HCT116 (cell line): ENCODE data around the gene NEDD4L. TPM values are rescaled to one million over a fixed set of nuclear protein-coding genes. Genes with fewer than 3 reads are reported as not detected.

ENCODE experiments used
- ATAC-seq: fragments of 200-7000 bp; cut with Tn5 transposase; 2 replicates; pipeline ENCODE4 v1.9.1; 2020; ENCODE audit warnings: mild to moderate bottlenecking, moderate library complexity
- BruUV-seq: library from RNA; stranded (reverse); fragments of 400-500 nt; replicated peaks from 2 replicates; lab custom pipeline; 2021; lab: Mats Ljungman, UMichigan
- CTCF ChIA-PET: fragments of 300-600 bp; sonication (Branson Sonifier 250); formaldehyde crosslinking; loops from one replicate; lab custom pipeline; 2021; ENCODE audit warnings: antibody characterized with exemption; lab: Charles Lee
- POLR2A ChIA-PET: fragments of 300-600, 350-600 bp; sonication (Branson Sonifier 250); formaldehyde crosslinking; loops from one replicate; lab custom pipeline; 2021; ENCODE audit warnings: antibody characterized with exemption; lab: Charles Lee
- RAD21 ChIA-PET, 2 experiments: fragments of 300-600 bp; sonication (Branson Sonifier 250); formaldehyde crosslinking; loops; one replicate each; lab custom pipeline; 2023; ENCODE audit warnings: low total read pairs in 2 of 2; ENCODE audit not compliant: uncharacterized antibody in 2 of 2, unreplicated experiment in 2 of 2, low non-redundant PET in 1 of 2; lab: Charles Lee
- DNase-seq: peaks from one replicate; pipeline ENCODE4 v3.0.0-alpha.2; 2010; ENCODE audit warnings: low read depth, low spot score
- H2AFZ ChIP-seq: fragments of 200-600 bp; shearing (Covaris generic), sonication (generic); 2 replicates; pipeline ENCODE4 v1.6.1; 2017; ENCODE audit warnings: low read depth, mixed run types, mixed read lengths, antibody characterized with exemption, low read length; ENCODE audit not compliant: poor library complexity, severe bottlenecking
- H3K27ac ChIP-seq: 2 replicates; pipeline ENCODE4 v1.5.1; 2012; ENCODE audit warnings: low read depth, low read length
- H3K27me3 ChIP-seq: fragments of 200-600 bp; sonication (generic); 2 replicates; pipeline ENCODE4 v1.6.1; 2016; ENCODE audit warnings: mixed run types, low read length, mixed read lengths; ENCODE audit not compliant: insufficient read depth
- H3K36me3 ChIP-seq, 2 experiments: fragments of 200-500 bp in 1 of 2; fragments of 200-600 bp in 1 of 2; sonication (Bioruptor generic) in 1 of 2; sonication (generic) in 1 of 2; 2 replicates each; pipeline versions ENCODE4 v1.5.1 to v1.6.1; 2014 to 2016; ENCODE audit warnings: low read length in 2 of 2, inconsistent platforms in 1 of 2, mixed read lengths in 1 of 2, mixed run types in 1 of 2; ENCODE audit not compliant: insufficient read depth in 2 of 2, control insufficient read depth in 1 of 2
- H3K4me1 ChIP-seq, 2 experiments: fragments of 200-600 bp in 1 of 2; sonication (generic) in 1 of 2; 2 replicates each; pipeline versions ENCODE4 v1.5.1 to v1.6.1; 2012 to 2017; ENCODE audit warnings: low read length in 2 of 2, inconsistent platforms in 1 of 2, mild to moderate bottlenecking in 1 of 2, mixed read lengths in 1 of 2, mixed run types in 1 of 2, moderate library complexity in 1 of 2; ENCODE audit not compliant: insufficient read depth in 2 of 2, control insufficient read depth in 1 of 2
- H3K4me2 ChIP-seq: fragments of 200-600 bp; sonication (generic); 2 replicates; pipeline ENCODE4 v1.6.1; 2017; ENCODE audit warnings: mixed run types, low read length, mixed read lengths
- H3K4me3 ChIP-seq, 2 experiments: fragments of 200-600 bp in 1 of 2; sonication (generic) in 1 of 2; replicated peaks in 1 of 2; 2 replicates each; pipeline ENCODE4 v1.5.1; 2011 to 2016; ENCODE audit warnings: low read length in 2 of 2, control low read depth in 1 of 2, low read depth in 1 of 2, mild to moderate bottlenecking in 1 of 2, mixed read lengths in 1 of 2, mixed run types in 1 of 2
- H3K79me2 ChIP-seq: fragments of 200-600 bp; sonication (generic); 2 replicates; pipeline ENCODE4 v1.6.1; 2017; ENCODE audit warnings: mild to moderate bottlenecking, mixed run types, low read length, moderate library complexity, mixed read lengths; ENCODE audit not compliant: insufficient read depth
- H3K9ac ChIP-seq: fragments of 200-600 bp; sonication (generic); 2 replicates; pipeline ENCODE4 v1.6.1; 2016; ENCODE audit warnings: low read length, mixed read lengths
- H3K9me2 ChIP-seq: fragments of 200-600 bp; sonication (generic), shearing (Covaris generic); 2 replicates; pipeline ENCODE4 v1.6.1; 2017; ENCODE audit warnings: mixed run types, mild to moderate bottlenecking, moderate library complexity; ENCODE audit not compliant: insufficient read depth
- H3K9me3 ChIP-seq, 2 experiments: fragments of 200-500 bp in 1 of 2; fragments of 200-600 bp in 1 of 2; sonication (Bioruptor generic) in 1 of 2; sonication (generic) in 1 of 2; 2 replicates each; pipeline ENCODE4 v1.6.1; 2014 to 2017; ENCODE audit warnings: low read length in 2 of 2, mixed read lengths in 2 of 2, inconsistent platforms in 1 of 2, low read depth in 1 of 2, mild to moderate bottlenecking in 1 of 2, mixed run types in 1 of 2, moderate library complexity in 1 of 2; ENCODE audit not compliant: control insufficient read depth in 1 of 2, insufficient read depth in 1 of 2
- H4K20me1 ChIP-seq: fragments of 200-600 bp; sonication (generic), shearing (Covaris generic); 2 replicates; pipeline ENCODE4 v1.6.1; 2017; ENCODE audit warnings: mixed run types, mild to moderate bottlenecking, moderate library complexity; ENCODE audit not compliant: insufficient read depth
- CBX3 ChIP-seq: IDR thresholded peaks from 2 replicates; pipeline ENCODE4 v1.6.1; 2012; ENCODE audit warnings: low read depth
- ELF1 ChIP-seq: IDR thresholded peaks from 2 replicates; pipeline ENCODE4 v1.6.1; 2012; ENCODE audit warnings: low read depth, borderline replicate concordance
- EZH2 ChIP-seq: fragments of 200-600 bp; sonication (generic); IDR thresholded peaks from 2 replicates; pipeline ENCODE4 v1.6.1; 2017; ENCODE audit warnings: antibody characterized with exemption, mixed run types
- EZH2phosphoT487 ChIP-seq: fragments of 200-600 bp; IDR thresholded peaks from 2 replicates; pipeline ENCODE4 v1.6.1; 2018; ENCODE audit warnings: antibody characterized with exemption, borderline replicate concordance
- POLR2A ChIP-seq: IDR thresholded peaks from 2 replicates; pipeline ENCODE4 v1.7.0; 2011; ENCODE audit warnings: borderline replicate concordance; ENCODE audit not compliant: insufficient read depth, insufficient read length; ENCODE audit errors: extremely low read depth
- SIN3A ChIP-seq: IDR thresholded peaks from 2 replicates; pipeline ENCODE4 v1.6.1; 2012; ENCODE audit warnings: low read depth
- SP1 ChIP-seq: IDR thresholded peaks from 2 replicates; pipeline ENCODE4 v1.6.1; 2012; ENCODE audit warnings: low read depth
- SRF ChIP-seq: IDR thresholded peaks from 2 replicates; pipeline ENCODE4 v1.6.1; 2012; ENCODE audit warnings: low read depth
- TCF7L2 ChIP-seq: IDR thresholded peaks from 2 replicates; pipeline ENCODE4 v1.7.0; 2011; ENCODE audit warnings: borderline replicate concordance, inconsistent platforms; ENCODE audit not compliant: insufficient read depth, insufficient read length; ENCODE audit errors: extremely low read depth
- ZFX ChIP-seq: fragments of 450-650 bp; IDR thresholded peaks from 2 replicates; pipeline ENCODE4 v1.6.1; 2017
- intact Hi-C: fragments of 100-400 bp; cut with micrococcal nuclease; formaldehyde crosslinking; loops from 2 replicates; pipeline ENCODE4 v1.10.0; 2022
- total RNA-seq: library from RNA; stranded (reverse); gene quantifications from one replicate; pipeline ENCODE4 v1.2.1, GENCODE V29; 2021; ENCODE audit not compliant: unreplicated experiment
- TF ChIP-seq, protein P1 (sequence below): IDR thresholded peaks from 2 replicates; pipeline ENCODE4 v1.6.1; 2011; ENCODE audit warnings: mild to moderate bottlenecking, low read length, moderate library complexity; ENCODE audit not compliant: insufficient replicate concordance; ENCODE audit errors: extremely low read depth

NEDD4L gene
- total RNA-seq, 1 experiment from 2014 or later: 41.5 TPM

GRCh38 chr18:58239879-58240278 is 195.9 kb downstream of the NEDD4L start:
- POLR2A ChIA-PET: no interaction called here
- no peak for ATAC-seq
- no peaks in the 10 kb centered on the region for H3K36me3 ChIP-seq
- H3K4me3 ChIP-seq: no peak overlapping the region
- H2AFZ ChIP-seq: no peak overlapping the region
- H3K9me2 ChIP-seq: no peaks in the 10 kb centered on the region
- RAD21 ChIA-PET: no interaction called here
- no peaks in the 10 kb centered on the region for H3K9me3 ChIP-seq
- no peak overlapping the region for H3K9ac ChIP-seq
- CTCF ChIA-PET: no interaction called here
- no peak for TF ChIP-seq ELF1
- no peak for TF ChIP-seq ZFX
- TF ChIP-seq TCF7L2: no peak
- no peak for TF ChIP-seq SIN3A
- TF ChIP-seq POLR2A: no peak
- H3K4me2 ChIP-seq: no peak overlapping the region
- no peak overlapping the region for H3K27ac ChIP-seq
- H3K27me3 ChIP-seq: no peaks in the 10 kb centered on the region
- 0 out of 2 replicates have a peak, but pooled peaks cover 3% of the 10 kb centered on the region for H3K79me2 ChIP-seq
- H3K4me1 ChIP-seq: peaks cover 2 to 7% of the 10 kb centered on the region in 2 experiments; a peak in 2 of 4 replicates
- intact Hi-C loops: no loop called here
- no TSS peak for BruUV-seq
- DNase-seq: no peak
- H4K20me1 ChIP-seq: no peaks in the 10 kb centered on the region; the same call in 1 of the 2 replicates

GRCh38 chr18:58241026-58241679 is 197.1 kb downstream of the NEDD4L start:
- Histone ChIP-seq H3K27me3 (no peaks in the 10 kb centered on the region), H3K9ac (no peak overlapping the region), H3K9me3 (no peaks in the 10 kb centered on the region), H3K4me2 (no peak overlapping the region), H3K9me2 (no peaks in the 10 kb centered on the region), H2AFZ (no peak overlapping the region), H3K4me3 (no peak overlapping the region), H3K79me2 (no peaks in the 10 kb centered on the region), H3K4me1 (peaks cover 0 to 2% of the 10 kb centered on the region in 2 experiments; a peak in 1 of 4 replicates), H4K20me1 (no peaks in the 10 kb centered on the region; the same call in 1 of the 2 replicates), H3K36me3 (no peaks in the 10 kb centered on the region), H3K27ac (no peak overlapping the region)
- no TSS peak for BruUV-seq
- no peak for DNase-seq
- CTCF ChIA-PET: no interaction called here
- TF ChIP-seq SRF (no peak), CBX3 (no peak), SIN3A (no peak), ZFX (no peak), EZH2phosphoT487 (no peak), EZH2 (no peak), TCF7L2 (no peak), SP1 (no peak)
- TF ChIP-seq, protein P1, sequence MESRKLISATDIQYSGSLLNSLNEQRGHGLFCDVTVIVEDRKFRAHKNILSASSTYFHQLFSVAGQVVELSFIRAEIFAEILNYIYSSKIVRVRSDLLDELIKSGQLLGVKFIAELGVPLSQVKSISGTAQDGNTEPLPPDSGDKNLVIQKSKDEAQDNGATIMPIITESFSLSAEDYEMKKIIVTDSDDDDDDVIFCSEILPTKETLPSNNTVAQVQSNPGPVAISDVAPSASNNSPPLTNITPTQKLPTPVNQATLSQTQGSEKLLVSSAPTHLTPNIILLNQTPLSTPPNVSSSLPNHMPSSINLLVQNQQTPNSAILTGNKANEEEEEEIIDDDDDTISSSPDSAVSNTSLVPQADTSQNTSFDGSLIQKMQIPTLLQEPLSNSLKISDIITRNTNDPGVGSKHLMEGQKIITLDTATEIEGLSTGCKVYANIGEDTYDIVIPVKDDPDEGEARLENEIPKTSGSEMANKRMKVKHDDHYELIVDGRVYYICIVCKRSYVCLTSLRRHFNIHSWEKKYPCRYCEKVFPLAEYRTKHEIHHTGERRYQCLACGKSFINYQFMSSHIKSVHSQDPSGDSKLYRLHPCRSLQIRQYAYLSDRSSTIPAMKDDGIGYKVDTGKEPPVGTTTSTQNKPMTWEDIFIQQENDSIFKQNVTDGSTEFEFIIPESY: no peak
- POLR2A ChIA-PET: no interaction called here
- RAD21 ChIA-PET: no interaction called here
- intact Hi-C loops: no loop called here
- ATAC-seq: no peak
